Calu3 (cell line): ENCODE results near the gene SGO2. TPM values are rescaled to one million over a fixed set of nuclear protein-coding genes. Genes with fewer than 3 reads are reported as not detected.

ENCODE experiments used
- BruUV-seq: library from RNA; stranded (reverse); fragments of 400-500 nt; replicated peaks from 2 replicates; lab custom pipeline; 2021; lab: Mats Ljungman, UMichigan
- CTCF ChIA-PET: fragments of 300-600 bp; sonication (Branson Sonifier 250); formaldehyde crosslinking; loops from one replicate; lab custom pipeline; 2022; ENCODE audit warnings: antibody characterized with exemption; lab: Charles Lee
- DNase-seq: peaks from one replicate; pipeline ENCODE4 v3.0.0; 2022
- H3K27ac Mint-ChIP-seq: one replicate; pipeline ENCODE4 v1.8.0; 2022; ENCODE audit warnings: mixed read lengths; ENCODE audit not compliant: unreplicated experiment
- H3K27me3 Mint-ChIP-seq: one replicate; pipeline ENCODE4 v1.8.0; 2022; ENCODE audit warnings: mixed read lengths; ENCODE audit not compliant: unreplicated experiment
- H3K36me3 Mint-ChIP-seq: one replicate; pipeline ENCODE4 v1.8.0; 2022; ENCODE audit warnings: mild to moderate bottlenecking, moderate library complexity, mixed read lengths; ENCODE audit not compliant: insufficient read depth, unreplicated experiment
- H3K4me1 Mint-ChIP-seq: one replicate; pipeline ENCODE4 v1.8.0; 2022; ENCODE audit warnings: mild to moderate bottlenecking, low read depth, mixed read lengths; ENCODE audit not compliant: unreplicated experiment
- H3K4me3 Mint-ChIP-seq: one replicate; pipeline ENCODE4 v1.8.0; 2022; ENCODE audit warnings: mild to moderate bottlenecking, low read depth, moderate library complexity, mixed read lengths; ENCODE audit not compliant: unreplicated experiment
- H3K9me3 Mint-ChIP-seq: one replicate; pipeline ENCODE4 v1.8.0; 2022; ENCODE audit warnings: low read depth, mixed read lengths; ENCODE audit not compliant: unreplicated experiment
- CTCF ChIP-seq: fragments of 200-600 bp; IDR thresholded peaks from one replicate; pipeline ENCODE4 v1.8.0; 2022; ENCODE audit warnings: antibody characterized with exemption; ENCODE audit not compliant: unreplicated experiment
- intact Hi-C: fragments of 100-400 bp; cut with micrococcal nuclease; formaldehyde crosslinking; loops from one replicate; pipeline ENCODE4 v1.10.0; 2022; ENCODE audit not compliant: unreplicated experiment
- total RNA-seq: library from RNA; stranded (reverse); gene quantifications from 2 replicates; pipeline ENCODE4 v1.2.3, GENCODE V29; 2022

The SGO2 gene
- total RNA-seq, 1 experiment from 2014 or later = 22.9 TPM

- intact Hi-C loops = no loop called here
- no peak for TF ChIP-seq CTCF
- Mint-ChIP-seq H3K36me3 (no peaks in the 10 kb centered on the region), H3K27me3 (peaks cover 9% of the 10 kb centered on the region), H3K9me3 (no peaks in the 10 kb centered on the region), H3K4me1 (no peaks in the 10 kb centered on the region), H3K27ac (no peak overlapping the region), H3K4me3 (no peak overlapping the region)
- DNase-seq = no peak
- BruUV-seq = no TSS peak
- CTCF ChIA-PET = no interaction called here
Measured at GRCh38 chr2:200624026-200624425, 98.0 kb downstream of the SGO2 start.

- CTCF ChIA-PET = no interaction called here
- intact Hi-C loops = no loop called here
- no peaks in the 10 kb centered on the region for H3K36me3 Mint-ChIP-seq
- no peak for DNase-seq
- no TSS peak for BruUV-seq
- peaks cover 13% of the 10 kb centered on the region for H3K27me3 Mint-ChIP-seq
- H3K4me3 Mint-ChIP-seq = no peak overlapping the region
- no peaks in the 10 kb centered on the region for H3K4me1 Mint-ChIP-seq
- TF ChIP-seq CTCF = no peak
- H3K27ac Mint-ChIP-seq = no peak overlapping the region
- H3K9me3 Mint-ChIP-seq = no peaks in the 10 kb centered on the region
Measured at GRCh38 chr2:200624658-200625057, 98.7 kb downstream of the SGO2 start.

DNA sequence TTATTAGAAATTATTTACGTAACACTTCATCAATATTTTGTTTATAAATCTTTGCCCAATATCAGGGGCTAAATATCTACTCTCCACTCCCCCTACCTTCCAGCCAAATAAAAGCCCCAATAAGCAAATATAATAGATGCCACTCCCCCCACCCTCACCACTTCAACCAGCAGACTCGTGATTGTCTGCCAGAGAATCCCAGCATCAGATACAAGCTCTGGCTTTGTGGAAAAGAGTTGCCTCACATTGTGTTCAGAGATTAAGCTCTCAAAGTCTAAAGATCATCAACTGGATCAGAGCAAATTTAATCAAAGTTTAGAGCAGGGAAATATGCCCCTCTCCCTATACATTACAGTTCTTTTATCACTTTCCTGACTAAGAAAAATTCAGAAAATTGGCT is 99.3 kb downstream of the SGO2 start:
- Mint-ChIP-seq H3K4me3 (no peak overlapping the region), H3K27ac (no peak overlapping the region), H3K9me3 (no peaks in the 10 kb centered on the region), H3K27me3 (peaks cover 19% of the 10 kb centered on the region), H3K36me3 (no peaks in the 10 kb centered on the region), H3K4me1 (no peaks in the 10 kb centered on the region)
- CTCF ChIA-PET = no interaction called here
- DNase-seq = no peak
- TF ChIP-seq CTCF = no peak
- intact Hi-C loops = no loop called here
- BruUV-seq = no TSS peak

GRCh38 chr2:200625958-200626363 is 100.0 kb downstream of the SGO2 start:
- H3K4me1 Mint-ChIP-seq = no peaks in the 10 kb centered on the region

More at GRCh38 chr2:200625958-200626363, 100.0 kb downstream of the SGO2 start:
- Mint-ChIP-seq H3K27ac (no peak overlapping the region), H3K36me3 (no peaks in the 10 kb centered on the region), H3K27me3 (peaks cover 26% of the 10 kb centered on the region), H3K9me3 (no peaks in the 10 kb centered on the region), H3K4me3 (no peak overlapping the region)
- CTCF ChIA-PET = no interaction called here
- intact Hi-C loops = no loop called here
- no peak for TF ChIP-seq CTCF
- BruUV-seq = no TSS peak
- DNase-seq = no peak
